Right atrium auricular region (tissue), 2 donors: ENCODE measurements around the gene ARAP2. TPM values are rescaled to one million over a fixed set of nuclear protein-coding genes. Genes with fewer than 3 reads are reported as not detected.

Experiments used
- DNase-seq: peaks from one replicate; pipeline ENCODE4 v3.0.0-alpha.2; 2019; ENCODE audit warnings: low spot score
- H3K27ac ChIP-seq, 2 donors: fragments of 200-600 bp; sonication (generic); 1 replicate in 1 of 2; 2 replicates in 1 of 2; pipeline ENCODE4 v1.5.1; 2016 to 2019
- H3K27me3 ChIP-seq, 2 donors: fragments of 200-600 bp; sonication (generic); one replicate each; pipeline versions ENCODE4 v1.5.1 to v1.6.0; 2017 to 2019
- H3K36me3 ChIP-seq: fragments of 200-600 bp; sonication (generic); one replicate; pipeline ENCODE4 v1.5.1; 2016
- H3K4me1 ChIP-seq, 2 donors: fragments of 200-600 bp; sonication (generic); one replicate each; pipeline versions ENCODE4 v1.5.1 to v1.6.0; 2017 to 2019
- H3K4me3 ChIP-seq, 2 donors: fragments of 200-600 bp; sonication (generic); 1 replicate in 1 of 2; 2 replicates in 1 of 2; pipeline ENCODE4 v1.5.1; 2017 to 2019; ENCODE audit warnings: mild to moderate bottlenecking in 1 of 2, moderate library complexity in 1 of 2
- H3K9me3 ChIP-seq, 2 donors: fragments of 200-600 bp; sonication (generic); one replicate each; pipeline ENCODE4 v1.5.1; 2019
- CTCF ChIP-seq, 2 donors: fragments of 200-600 bp; sonication (generic); IDR thresholded peaks; one replicate each; pipeline ENCODE4 v1.5.1; 2019; ENCODE audit warnings: antibody characterized with exemption in 2 of 2
- total RNA-seq, 2 donors: library from RNA; depleted of rRNA; stranded (reverse); fragments of >200 nt; gene quantifications; one replicate each; pipeline ENCODE4 v1.1.0, GENCODE V29; 2016

ARAP2 gene
- total RNA-seq, 2 donors from 2014 or later = 5.7 to 10.1 TPM

GRCh38 chr4:36267486-36268268, 23.4 kb upstream of the ARAP2 start:
- H3K9me3 ChIP-seq = no peaks in the 10 kb centered on the region
- H3K27me3 ChIP-seq = no peaks in the 10 kb centered on the region
- no peaks in the 10 kb centered on the region for H3K36me3 ChIP-seq
- H3K4me3 ChIP-seq = no peak overlapping the region
- no peak for DNase-seq
- no peak overlapping the region for H3K27ac ChIP-seq
- H3K4me1 ChIP-seq = no peaks in the 10 kb centered on the region
- TF ChIP-seq CTCF (IDR thresholded peaks at IDR 0.05) = no peak

DNA sequence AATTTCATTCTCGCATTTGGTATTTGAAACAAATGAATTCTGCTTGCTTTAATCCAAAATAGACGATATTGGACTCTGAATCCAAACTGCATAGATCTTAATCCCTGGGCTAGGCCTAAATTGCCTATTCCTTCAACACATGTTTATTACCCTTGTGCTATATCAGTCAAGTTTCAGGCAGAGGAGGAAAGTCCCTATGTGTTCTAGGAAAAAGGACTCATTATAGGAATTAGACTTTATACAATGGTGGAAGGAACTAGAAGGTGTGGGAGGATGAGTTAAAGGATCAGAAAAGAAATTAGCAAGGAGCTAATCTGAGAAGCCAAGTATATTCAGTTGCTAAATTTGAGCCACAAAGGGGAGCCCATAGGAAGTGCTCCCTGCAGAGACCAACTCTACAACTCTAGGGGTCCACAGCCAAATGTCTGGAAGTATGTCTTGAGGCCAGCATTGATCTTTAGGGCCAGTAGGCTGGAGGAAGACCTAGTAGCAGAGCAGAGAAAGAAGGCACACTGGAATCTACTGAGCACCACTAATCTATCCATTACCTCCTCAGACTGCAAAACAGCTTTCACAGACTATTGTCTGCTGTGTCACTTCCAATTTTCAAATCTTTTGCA, 20.0 kb upstream of the ARAP2 start:
- H3K27ac ChIP-seq = no peak overlapping the region
- H3K4me1 ChIP-seq = no peaks in the 10 kb centered on the region
- no peak for DNase-seq
- no peaks in the 10 kb centered on the region for H3K9me3 ChIP-seq
- H3K27me3 ChIP-seq = no peaks in the 10 kb centered on the region
- TF ChIP-seq CTCF (IDR thresholded peaks at IDR 0.05) = no peak
- H3K4me3 ChIP-seq = no peak overlapping the region
- no peaks in the 10 kb centered on the region for H3K36me3 ChIP-seq

- no peaks in the 10 kb centered on the region for H3K4me1 ChIP-seq
- no peak overlapping the region for H3K27ac ChIP-seq
- H3K36me3 ChIP-seq = no peaks in the 10 kb centered on the region
- H3K9me3 ChIP-seq = no peaks in the 10 kb centered on the region
- H3K27me3 ChIP-seq = no peaks in the 10 kb centered on the region
- DNase-seq = no peak
- H3K4me3 ChIP-seq = no peak overlapping the region
- TF ChIP-seq CTCF (IDR thresholded peaks at IDR 0.05) = no peak
Observed at GRCh38 chr4:36260731-36261130, 16.4 kb upstream of the ARAP2 start.

- Histone ChIP-seq H3K27me3 (no peaks in the 10 kb centered on the region), H3K9me3 (no peaks in the 10 kb centered on the region), H3K4me3 (no peak overlapping the region), H3K4me1 (no peaks in the 10 kb centered on the region), H3K27ac (no peak overlapping the region), H3K36me3 (no peaks in the 10 kb centered on the region)
- no peak for TF ChIP-seq CTCF (IDR thresholded peaks at IDR 0.05)
- DNase-seq = no peak
Observed at GRCh38 chr4:36256398-36256891, 12.1 kb upstream of the ARAP2 start.

- Histone ChIP-seq H3K4me1 (no peaks in the 10 kb centered on the region), H3K9me3 (no peaks in the 10 kb centered on the region), H3K27ac (no peak overlapping the region), H3K36me3 (no peaks in the 10 kb centered on the region), H3K27me3 (no peaks in the 10 kb centered on the region), H3K4me3 (no peak overlapping the region)
- no peak for TF ChIP-seq CTCF (IDR thresholded peaks at IDR 0.05)
- no peak for DNase-seq
Observed at GRCh38 chr4:36255577-36255976, 11.3 kb upstream of the ARAP2 start.
